HCT116 (cell line): Measurements from ENCODE around the gene SEMA6B. TPM values are rescaled to one million over a fixed set of nuclear protein-coding genes. Genes with fewer than 3 reads are reported as not detected.

Experiments
- ATAC-seq: fragments of 200-7000 bp; cut with Tn5 transposase; 2 replicates; pipeline ENCODE4 v1.9.1; 2020; ENCODE audit warnings: mild to moderate bottlenecking, moderate library complexity
- BruUV-seq: library from RNA; stranded (reverse); fragments of 400-500 nt; replicated peaks from 2 replicates; lab custom pipeline; 2021; lab: Mats Ljungman, UMichigan
- CTCF ChIA-PET: fragments of 300-600 bp; sonication (Branson Sonifier 250); formaldehyde crosslinking; loops from one replicate; lab custom pipeline; 2021; ENCODE audit warnings: antibody characterized with exemption; lab: Charles Lee
- POLR2A ChIA-PET: fragments of 300-600, 350-600 bp; sonication (Branson Sonifier 250); formaldehyde crosslinking; loops from one replicate; lab custom pipeline; 2021; ENCODE audit warnings: antibody characterized with exemption; lab: Charles Lee
- RAD21 ChIA-PET, 2 experiments: fragments of 300-600 bp; sonication (Branson Sonifier 250); formaldehyde crosslinking; loops; one replicate each; lab custom pipeline; 2023; ENCODE audit warnings: low total read pairs in 2 of 2; ENCODE audit not compliant: uncharacterized antibody in 2 of 2, unreplicated experiment in 2 of 2, low non-redundant PET in 1 of 2; lab: Charles Lee
- DNase-seq: peaks from one replicate; pipeline ENCODE4 v3.0.0-alpha.2; 2010; ENCODE audit warnings: low read depth, low spot score
- H2AFZ ChIP-seq: fragments of 200-600 bp; shearing (Covaris generic), sonication (generic); 2 replicates; pipeline ENCODE4 v1.6.1; 2017; ENCODE audit warnings: low read depth, mixed run types, mixed read lengths, antibody characterized with exemption, low read length; ENCODE audit not compliant: poor library complexity, severe bottlenecking
- H3K27ac ChIP-seq: 2 replicates; pipeline ENCODE4 v1.5.1; 2012; ENCODE audit warnings: low read depth, low read length
- H3K27me3 ChIP-seq: fragments of 200-600 bp; sonication (generic); 2 replicates; pipeline ENCODE4 v1.6.1; 2016; ENCODE audit warnings: mixed run types, low read length, mixed read lengths; ENCODE audit not compliant: insufficient read depth
- H3K36me3 ChIP-seq, 2 experiments: fragments of 200-500 bp in 1 of 2; fragments of 200-600 bp in 1 of 2; sonication (Bioruptor generic) in 1 of 2; sonication (generic) in 1 of 2; 2 replicates each; pipeline versions ENCODE4 v1.5.1 to v1.6.1; 2014 to 2016; ENCODE audit warnings: low read length in 2 of 2, inconsistent platforms in 1 of 2, mixed read lengths in 1 of 2, mixed run types in 1 of 2; ENCODE audit not compliant: insufficient read depth in 2 of 2, control insufficient read depth in 1 of 2
- H3K4me1 ChIP-seq, 2 experiments: fragments of 200-600 bp in 1 of 2; sonication (generic) in 1 of 2; 2 replicates each; pipeline versions ENCODE4 v1.5.1 to v1.6.1; 2012 to 2017; ENCODE audit warnings: low read length in 2 of 2, inconsistent platforms in 1 of 2, mild to moderate bottlenecking in 1 of 2, mixed read lengths in 1 of 2, mixed run types in 1 of 2, moderate library complexity in 1 of 2; ENCODE audit not compliant: insufficient read depth in 2 of 2, control insufficient read depth in 1 of 2
- H3K4me2 ChIP-seq: fragments of 200-600 bp; sonication (generic); 2 replicates; pipeline ENCODE4 v1.6.1; 2017; ENCODE audit warnings: mixed run types, low read length, mixed read lengths
- H3K4me3 ChIP-seq, 2 experiments: fragments of 200-600 bp in 1 of 2; sonication (generic) in 1 of 2; replicated peaks in 1 of 2; 2 replicates each; pipeline ENCODE4 v1.5.1; 2011 to 2016; ENCODE audit warnings: low read length in 2 of 2, control low read depth in 1 of 2, low read depth in 1 of 2, mild to moderate bottlenecking in 1 of 2, mixed read lengths in 1 of 2, mixed run types in 1 of 2
- H3K79me2 ChIP-seq: fragments of 200-600 bp; sonication (generic); 2 replicates; pipeline ENCODE4 v1.6.1; 2017; ENCODE audit warnings: mild to moderate bottlenecking, mixed run types, low read length, moderate library complexity, mixed read lengths; ENCODE audit not compliant: insufficient read depth
- H3K9ac ChIP-seq: fragments of 200-600 bp; sonication (generic); 2 replicates; pipeline ENCODE4 v1.6.1; 2016; ENCODE audit warnings: low read length, mixed read lengths
- H3K9me2 ChIP-seq: fragments of 200-600 bp; sonication (generic), shearing (Covaris generic); 2 replicates; pipeline ENCODE4 v1.6.1; 2017; ENCODE audit warnings: mixed run types, mild to moderate bottlenecking, moderate library complexity; ENCODE audit not compliant: insufficient read depth
- H3K9me3 ChIP-seq, 2 experiments: fragments of 200-500 bp in 1 of 2; fragments of 200-600 bp in 1 of 2; sonication (Bioruptor generic) in 1 of 2; sonication (generic) in 1 of 2; 2 replicates each; pipeline ENCODE4 v1.6.1; 2014 to 2017; ENCODE audit warnings: low read length in 2 of 2, mixed read lengths in 2 of 2, inconsistent platforms in 1 of 2, low read depth in 1 of 2, mild to moderate bottlenecking in 1 of 2, mixed run types in 1 of 2, moderate library complexity in 1 of 2; ENCODE audit not compliant: control insufficient read depth in 1 of 2, insufficient read depth in 1 of 2
- H4K20me1 ChIP-seq: fragments of 200-600 bp; sonication (generic), shearing (Covaris generic); 2 replicates; pipeline ENCODE4 v1.6.1; 2017; ENCODE audit warnings: mixed run types, mild to moderate bottlenecking, moderate library complexity; ENCODE audit not compliant: insufficient read depth
- ATF3 ChIP-seq: IDR thresholded peaks from 2 replicates; pipeline ENCODE4 v1.6.1; 2012
- CTCF ChIP-seq, 3 experiments: fragments of 200-600 bp in 1 of 3; sonication (generic) in 1 of 3; IDR thresholded peaks in 2 of 3; conservative IDR thresholded peaks in 1 of 3; 2 replicates each; pipeline ENCODE4 v1.5.1; 2012 to 2017; ENCODE audit warnings: low read depth in 2 of 3, low read length in 2 of 3, antibody characterized with exemption in 1 of 3, borderline replicate concordance in 1 of 3, control low read depth in 1 of 3, mild to moderate bottlenecking in 1 of 3, mixed read lengths in 1 of 3, mixed run types in 1 of 3, moderate library complexity in 1 of 3; ENCODE audit not compliant: insufficient read depth in 1 of 3
- FOSL1 ChIP-seq: IDR thresholded peaks from 2 replicates; pipeline ENCODE4 v1.6.1; 2012; ENCODE audit warnings: low read depth
- MAX ChIP-seq: IDR thresholded peaks from 2 replicates; pipeline ENCODE4 v1.6.1; 2012
- POLR2A ChIP-seq: IDR thresholded peaks from 2 replicates; pipeline ENCODE4 v1.7.0; 2011; ENCODE audit warnings: borderline replicate concordance; ENCODE audit not compliant: insufficient read depth, insufficient read length; ENCODE audit errors: extremely low read depth
- POLR2AphosphoS5 ChIP-seq: IDR thresholded peaks from 2 replicates; pipeline ENCODE4 v1.6.1; 2011; ENCODE audit warnings: mild to moderate bottlenecking, low read depth, low read length, moderate library complexity
- REST ChIP-seq: IDR thresholded peaks from 2 replicates; pipeline ENCODE4 v1.6.1; 2012; ENCODE audit warnings: low read depth
- SP1 ChIP-seq: IDR thresholded peaks from 2 replicates; pipeline ENCODE4 v1.6.1; 2012; ENCODE audit warnings: low read depth
- SRF ChIP-seq: IDR thresholded peaks from 2 replicates; pipeline ENCODE4 v1.6.1; 2012; ENCODE audit warnings: low read depth
- TCF7L2 ChIP-seq: IDR thresholded peaks from 2 replicates; pipeline ENCODE4 v1.7.0; 2011; ENCODE audit warnings: borderline replicate concordance, inconsistent platforms; ENCODE audit not compliant: insufficient read depth, insufficient read length; ENCODE audit errors: extremely low read depth
- ZBTB33 ChIP-seq: IDR thresholded peaks from 2 replicates; pipeline ENCODE4 v1.6.1; 2011; ENCODE audit warnings: mild to moderate bottlenecking, low read length, moderate library complexity; ENCODE audit not compliant: insufficient replicate concordance; ENCODE audit errors: extremely low read depth
- ZFX ChIP-seq: fragments of 450-650 bp; IDR thresholded peaks from 2 replicates; pipeline ENCODE4 v1.6.1; 2017
- intact Hi-C: fragments of 100-400 bp; cut with micrococcal nuclease; formaldehyde crosslinking; loops from 2 replicates; pipeline ENCODE4 v1.10.0; 2022
- total RNA-seq: library from RNA; stranded (reverse); gene quantifications from one replicate; pipeline ENCODE4 v1.2.1, GENCODE V29; 2021; ENCODE audit not compliant: unreplicated experiment

Gene SEMA6B
- total RNA-seq, 1 experiment from 2014 or later: 58.4 TPM

GRCh38 chr19:4503825-4504170, 55.7 kb downstream of the SEMA6B start (continued):
- TF ChIP-seq ZBTB33: no peak
- no peak for TF ChIP-seq ATF3
- no peak for TF ChIP-seq FOSL1
- TF ChIP-seq POLR2AphosphoS5: no peak
- TF ChIP-seq TCF7L2: no peak
- TF ChIP-seq ZFX: no peak
- TF ChIP-seq MAX: no peak

GRCh38 chr19:4503132-4503824, 56.2 kb downstream of the SEMA6B start:
- no peaks in the 10 kb centered on the region for H3K79me2 ChIP-seq
- no peaks in the 10 kb centered on the region for H3K27me3 ChIP-seq
- DNase-seq: no peak
- H3K36me3 ChIP-seq: peaks cover 0 to 3% of the 10 kb centered on the region in 2 experiments; a peak in 1 of 4 replicates
- no peaks in the 10 kb centered on the region for H4K20me1 ChIP-seq
- BruUV-seq: no TSS peak
- H3K4me2 ChIP-seq: no peak overlapping the region
- no peak for ATAC-seq
- intact Hi-C loops: no loop called here
- H3K9me2 ChIP-seq: no peaks in the 10 kb centered on the region
- POLR2A ChIA-PET: no interaction called here
- RAD21 ChIA-PET: no interaction called here
- no peak overlapping the region for H3K27ac ChIP-seq
- H3K9me3 ChIP-seq: no peaks in the 10 kb centered on the region
- H3K9ac ChIP-seq: no peak overlapping the region
- no peak overlapping the region for H3K4me3 ChIP-seq
- H2AFZ ChIP-seq: no peak overlapping the region
- H3K4me1 ChIP-seq: peaks cover 0 to 11% of the 10 kb centered on the region in 2 experiments; a peak in 2 of 4 replicates
- CTCF ChIA-PET: no interaction called here
- TF ChIP-seq POLR2A (no peak), POLR2AphosphoS5 (no peak), REST (no peak), ZBTB33 (no peak), CTCF (IDR thresholded peaks at IDR 0.05 in 2 of 3, conservative IDR thresholded peaks at IDR 0.05 in 1 of 3; ENCODE audit: borderline replicate concordance in 1 of 3, insufficient read depth in 1 of 3, low read depth in 2 of 3, low read length in 2 of 3) (no peak), SRF (no peak), SP1 (no peak)
